ENCODE measurements around the gene SOHLH2.

Gene SOHLH2

GRCh38 chr13:36166046-36166445, 48.3 kb downstream of the SOHLH2 start:
- no peak for DNase-seq (ENCODE audit: low spot score)
- no peak for TF ChIP-seq CTCF (IDR thresholded peaks at IDR 0.05; ENCODE audit: extremely low read depth, missing control alignments)

- no peak for DNase-seq (ENCODE audit: low spot score)
- no peak for TF ChIP-seq CTCF (IDR thresholded peaks at IDR 0.05; ENCODE audit: extremely low read depth, missing control alignments)
Observed at GRCh38 chr13:36163809-36164308, 50.5 kb downstream of the SOHLH2 start.

GRCh38 chr13:36163286-36163685, 51.1 kb downstream of the SOHLH2 start:
- TF ChIP-seq CTCF (IDR thresholded peaks at IDR 0.05; ENCODE audit: extremely low read depth, missing control alignments) = no peak
- no peak for DNase-seq (ENCODE audit: low spot score)

GRCh38 chr13:36160297-36160696, 54.1 kb downstream of the SOHLH2 start:
- TF ChIP-seq CTCF (IDR thresholded peaks at IDR 0.05; ENCODE audit: extremely low read depth, missing control alignments) = no peak
- DNase-seq (ENCODE audit: low spot score) = no peak

- no peak for DNase-seq (ENCODE audit: low spot score)
Observed at GRCh38 chr13:36158611-36159010, 55.7 kb downstream of the SOHLH2 start.

GRCh38 chr13:36157480-36157879, 56.9 kb downstream of the SOHLH2 start:
- TF ChIP-seq CTCF (IDR thresholded peaks at IDR 0.05; ENCODE audit: extremely low read depth, missing control alignments) = no peak
- no peak for DNase-seq (ENCODE audit: low spot score)

More at GRCh38 chr13:36158611-36159010, 55.7 kb downstream of the SOHLH2 start:
- TF ChIP-seq CTCF (IDR thresholded peaks at IDR 0.05; ENCODE audit: extremely low read depth, missing control alignments) = no peak

- no peak for TF ChIP-seq CTCF (IDR thresholded peaks at IDR 0.05; ENCODE audit: extremely low read depth, missing control alignments)
- no peak for DNase-seq (ENCODE audit: low spot score)
Observed at GRCh38 chr13:36154567-36155291, 59.6 kb downstream of the SOHLH2 start.
